ENCODE results near the gene GIMAP8.

- no peak for TF ChIP-seq CTCF (IDR thresholded peaks at IDR 0.05)
- no peak for TF ChIP-seq ZFX (IDR thresholded peaks at IDR 0.05; ENCODE audit: borderline replicate concordance)
These were observed 37.6 kb upstream of the GIMAP8 start for GRCh38 chr7:150412518-150413488.

All from 22Rv1 (cell line).